GM23338 (cell line): Measurements from ENCODE around the gene MYO18B. TPM values are rescaled to one million over a fixed set of nuclear protein-coding genes. Genes with fewer than 3 reads are reported as not detected.
A peak's percentile ranks its signal among the peaks of the same experiment; 100 is the strongest.
"Not testable (repeated sequence)": the region's sequence is repeated elsewhere in the genome, so short reads cannot be mapped to it uniquely, and the experiment has no call there.

Source experiments
- ATAC-seq: fragments of 200-7000 bp; cut with Tn5 transposase; 3 replicates; pipeline ENCODE4 v1.9.1; 2020
- DNase-seq: peaks from one replicate; pipeline ENCODE4 v3.0.0-alpha.2; 2015; ENCODE audit warnings: low spot score
- H2AFZ ChIP-seq: fragments of 200-600 bp; sonication (generic); 2 replicates; pipeline ENCODE4 v1.8.0; 2016; ENCODE audit warnings: antibody characterized with exemption, mild to moderate bottlenecking, moderate library complexity
- H3F3A ChIP-seq: fragments of 200-600 bp; sonication (generic); replicated peaks from 2 replicates; pipeline ENCODE4 v1.8.0; 2017; ENCODE audit warnings: antibody characterized with exemption, mixed run types, low read depth
- H3K27ac ChIP-seq: fragments of 200-600 bp; sonication (generic); 2 replicates; pipeline ENCODE4 v1.6.1; 2016; ENCODE audit warnings: low read depth
- H3K27me3 ChIP-seq: fragments of 200-600 bp; sonication (generic); 2 replicates; pipeline ENCODE4 v1.8.0; 2016; ENCODE audit warnings: mild to moderate bottlenecking, mixed run types, moderate library complexity; ENCODE audit not compliant: insufficient read depth
- H3K36me3 ChIP-seq: fragments of 200-600 bp; sonication (generic); 2 replicates; pipeline ENCODE4 v1.8.0; 2016; ENCODE audit warnings: mild to moderate bottlenecking; ENCODE audit not compliant: insufficient read depth
- H3K4me1 ChIP-seq: fragments of 200-600 bp; sonication (generic); 2 replicates; pipeline ENCODE4 v1.8.0; 2016; ENCODE audit warnings: mild to moderate bottlenecking, moderate library complexity; ENCODE audit not compliant: insufficient read depth
- H3K4me2 ChIP-seq: fragments of 200-600 bp; sonication (generic); 2 replicates; pipeline ENCODE4 v1.7.1; 2017; ENCODE audit warnings: mixed run types
- H3K4me3 ChIP-seq: fragments of 200-600 bp; sonication (generic); 2 replicates; pipeline ENCODE4 v1.6.1; 2016; ENCODE audit warnings: mixed run types
- H3K79me2 ChIP-seq: fragments of 200-600 bp; sonication (generic); replicated peaks from 2 replicates; pipeline ENCODE4 v1.8.0; 2017; ENCODE audit warnings: mild to moderate bottlenecking; ENCODE audit not compliant: insufficient read depth
- H3K9me2 ChIP-seq: fragments of 200-600 bp; sonication (generic); 2 replicates; pipeline ENCODE4 v1.8.0; 2017; ENCODE audit not compliant: insufficient read depth
- H4K20me1 ChIP-seq: fragments of 200-600 bp; sonication (generic); replicated peaks from 2 replicates; pipeline ENCODE4 v1.8.0; 2017; ENCODE audit warnings: mild to moderate bottlenecking; ENCODE audit not compliant: insufficient read depth
- H3K27ac Mint-ChIP-seq: 2 replicates; pipeline ENCODE4 v1.8.0; 2020; ENCODE audit warnings: inconsistent platforms, mild to moderate bottlenecking, moderate library complexity, mixed read lengths
- H3K27me3 Mint-ChIP-seq: 3 replicates; pipeline ENCODE4 v1.8.0; 2022; ENCODE audit warnings: low read depth, mild to moderate bottlenecking, moderate library complexity, mixed read lengths, inconsistent platforms; ENCODE audit not compliant: insufficient read depth, poor library complexity
- H3K36me3 Mint-ChIP-seq: 3 replicates; pipeline ENCODE4 v1.8.0; 2021; ENCODE audit warnings: low read depth, mild to moderate bottlenecking, inconsistent platforms, moderate library complexity, mixed read lengths
- H3K4me1 Mint-ChIP-seq: 3 replicates; pipeline ENCODE4 v1.8.0; 2020; ENCODE audit warnings: mild to moderate bottlenecking, inconsistent platforms, mixed read lengths
- H3K4me3 Mint-ChIP-seq: 3 replicates; pipeline ENCODE4 v1.8.0; 2021; ENCODE audit warnings: moderate library complexity, mild to moderate bottlenecking, inconsistent platforms, mixed read lengths
- H3K9me3 Mint-ChIP-seq: 3 replicates; pipeline ENCODE4 v1.8.0; 2020; ENCODE audit warnings: moderate library complexity, mild to moderate bottlenecking, inconsistent platforms, mixed read lengths
- CREB1 ChIP-seq: fragments of 250-450 bp; sonication (Bioruptor Pico); IDR thresholded peaks from 2 replicates; pipeline ENCODE4 v1.5.0; 2020; ENCODE audit warnings: low read depth, mild to moderate bottlenecking, moderate library complexity
- EZH2 ChIP-seq: fragments of 200-600 bp; sonication (generic); IDR thresholded peaks from one replicate; pipeline ENCODE4 v1.8.0; 2017; ENCODE audit warnings: antibody characterized with exemption, mild to moderate bottlenecking, low read depth; ENCODE audit not compliant: unreplicated experiment
- EZH2phosphoT487 ChIP-seq: fragments of 200-600 bp; sonication (generic); IDR thresholded peaks from one replicate; pipeline ENCODE4 v1.8.1; 2018; ENCODE audit warnings: antibody characterized with exemption; ENCODE audit not compliant: unreplicated experiment
- NANOG ChIP-seq: IDR thresholded peaks from 2 replicates; pipeline ENCODE4 v1.6.1; 2016; ENCODE audit warnings: antibody characterized with exemption, borderline replicate concordance
- REST ChIP-seq: IDR thresholded peaks from one replicate; pipeline ENCODE4 v1.6.1; 2018; ENCODE audit warnings: antibody characterized with exemption; ENCODE audit not compliant: unreplicated experiment
- STAT1 ChIP-seq: IDR thresholded peaks from one replicate; pipeline ENCODE4 v1.6.1; 2016; ENCODE audit warnings: antibody characterized with exemption; ENCODE audit not compliant: unreplicated experiment
- ZNF331 ChIP-seq: fragments of 250-450 bp; sonication (Bioruptor Pico); IDR thresholded peaks from 2 replicates; pipeline ENCODE4 v1.5.0; 2020; ENCODE audit warnings: low read depth, mild to moderate bottlenecking, moderate library complexity
- polyA plus RNA-seq: library from polyadenylated mRNA; unstranded; fragments of >200 nt; fragmentation: Nextera tagmentation; extraction: Ambion mirVana; gene quantifications from 2 replicates; pipeline ENCODE4 v1.2.1, GENCODE V29; 2016
- total RNA-seq: library from RNA; depleted of rRNA; stranded (reverse); fragments of >200 nt; shearing (Covaris generic); gene quantifications from 2 replicates; pipeline ENCODE4 v1.2.3, GENCODE V29; 2014
- TF ChIP-seq, protein P1 (sequence below): fragments of 250-450 bp; sonication (Bioruptor Pico); IDR thresholded peaks from 2 replicates; pipeline ENCODE4 v1.5.0; 2020; ENCODE audit warnings: mild to moderate bottlenecking, moderate library complexity

MYO18B gene
- total and polyA plus RNA-seq, 2 experiments from 2014 or later: 0.36 to 0.45 TPM

- not testable (repeated sequence) for ATAC-seq, H3K4me2 ChIP-seq, H3F3A ChIP-seq, H3K4me3 ChIP-seq, H3K4me1 Mint-ChIP-seq, H3K27ac ChIP-seq, H3K27me3 ChIP-seq, H3K9me3 Mint-ChIP-seq, H3K36me3 ChIP-seq, H4K20me1 ChIP-seq, H2AFZ ChIP-seq, H3K79me2 ChIP-seq, H3K9me2 ChIP-seq, H3K4me1 ChIP-seq, DNase-seq, H3K27me3 Mint-ChIP-seq, H3K4me3 Mint-ChIP-seq, H3K36me3 Mint-ChIP-seq, H3K27ac Mint-ChIP-seq
These were observed 242.9 kb downstream of the MYO18B start for GRCh38 chr22:25984911-25985310.

- Histone ChIP-seq H2AFZ (peak overlapping the region; percentile 78), H4K20me1 (no peaks in the 10 kb centered on the region), H3F3A (no peaks in the 10 kb centered on the region), H3K4me3 (no peak overlapping the region), H3K4me1 (no peaks in the 10 kb centered on the region), H3K36me3 (no peaks in the 10 kb centered on the region), H3K27me3 (no peaks in the 10 kb centered on the region), H3K27ac (no peak overlapping the region), H3K9me2 (no peaks in the 10 kb centered on the region), H3K79me2 (no peaks in the 10 kb centered on the region), H3K4me2 (no peak overlapping the region)
- H3K4me1 Mint-ChIP-seq: peaks cover 6% of the 10 kb centered on the region; the same call in 2 of the 3 replicates
- TF ChIP-seq CREB1 (no peak), STAT1 (no peak)
- ATAC-seq (no peak; the same call in 2 of the 3 replicates), DNase-seq (peak; percentile 27)
- no peak overlapping the region for H3K4me3 Mint-ChIP-seq
- H3K9me3 Mint-ChIP-seq: no peaks in the 10 kb centered on the region
- H3K36me3 Mint-ChIP-seq: no peaks in the 10 kb centered on the region
- peaks cover 2% of the 10 kb centered on the region for H3K27me3 Mint-ChIP-seq
- no peak overlapping the region for H3K27ac Mint-ChIP-seq
These were observed 246.0 kb downstream of the MYO18B start for GRCh38 chr22:25987948-25988347.

DNA sequence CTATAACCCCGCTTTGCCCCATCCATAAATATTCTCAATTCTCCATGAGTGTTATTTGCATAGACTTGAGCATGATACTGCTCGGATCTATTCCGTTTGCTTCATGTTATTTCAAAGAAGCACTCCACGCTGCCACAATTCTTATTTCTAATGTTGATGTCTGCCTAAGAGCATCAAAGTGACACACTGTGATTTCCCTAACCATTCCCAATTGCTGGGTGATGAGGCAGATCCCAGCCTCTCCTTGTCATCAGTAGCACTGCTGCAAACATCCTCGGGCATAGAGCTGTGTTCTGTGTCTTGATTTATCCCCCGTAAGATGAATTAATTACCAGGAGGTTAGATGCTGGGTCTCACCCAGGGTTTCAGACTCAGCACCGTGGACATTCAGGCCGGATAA is 249.0 kb downstream of the MYO18B start:
- H3K4me3 Mint-ChIP-seq: no peak overlapping the region
- no peak for TF ChIP-seq NANOG
- no peak for TF ChIP-seq CREB1
- TF ChIP-seq REST: no peak
- TF ChIP-seq EZH2phosphoT487: no peak
- TF ChIP-seq EZH2: no peak
- TF ChIP-seq, protein P1, sequence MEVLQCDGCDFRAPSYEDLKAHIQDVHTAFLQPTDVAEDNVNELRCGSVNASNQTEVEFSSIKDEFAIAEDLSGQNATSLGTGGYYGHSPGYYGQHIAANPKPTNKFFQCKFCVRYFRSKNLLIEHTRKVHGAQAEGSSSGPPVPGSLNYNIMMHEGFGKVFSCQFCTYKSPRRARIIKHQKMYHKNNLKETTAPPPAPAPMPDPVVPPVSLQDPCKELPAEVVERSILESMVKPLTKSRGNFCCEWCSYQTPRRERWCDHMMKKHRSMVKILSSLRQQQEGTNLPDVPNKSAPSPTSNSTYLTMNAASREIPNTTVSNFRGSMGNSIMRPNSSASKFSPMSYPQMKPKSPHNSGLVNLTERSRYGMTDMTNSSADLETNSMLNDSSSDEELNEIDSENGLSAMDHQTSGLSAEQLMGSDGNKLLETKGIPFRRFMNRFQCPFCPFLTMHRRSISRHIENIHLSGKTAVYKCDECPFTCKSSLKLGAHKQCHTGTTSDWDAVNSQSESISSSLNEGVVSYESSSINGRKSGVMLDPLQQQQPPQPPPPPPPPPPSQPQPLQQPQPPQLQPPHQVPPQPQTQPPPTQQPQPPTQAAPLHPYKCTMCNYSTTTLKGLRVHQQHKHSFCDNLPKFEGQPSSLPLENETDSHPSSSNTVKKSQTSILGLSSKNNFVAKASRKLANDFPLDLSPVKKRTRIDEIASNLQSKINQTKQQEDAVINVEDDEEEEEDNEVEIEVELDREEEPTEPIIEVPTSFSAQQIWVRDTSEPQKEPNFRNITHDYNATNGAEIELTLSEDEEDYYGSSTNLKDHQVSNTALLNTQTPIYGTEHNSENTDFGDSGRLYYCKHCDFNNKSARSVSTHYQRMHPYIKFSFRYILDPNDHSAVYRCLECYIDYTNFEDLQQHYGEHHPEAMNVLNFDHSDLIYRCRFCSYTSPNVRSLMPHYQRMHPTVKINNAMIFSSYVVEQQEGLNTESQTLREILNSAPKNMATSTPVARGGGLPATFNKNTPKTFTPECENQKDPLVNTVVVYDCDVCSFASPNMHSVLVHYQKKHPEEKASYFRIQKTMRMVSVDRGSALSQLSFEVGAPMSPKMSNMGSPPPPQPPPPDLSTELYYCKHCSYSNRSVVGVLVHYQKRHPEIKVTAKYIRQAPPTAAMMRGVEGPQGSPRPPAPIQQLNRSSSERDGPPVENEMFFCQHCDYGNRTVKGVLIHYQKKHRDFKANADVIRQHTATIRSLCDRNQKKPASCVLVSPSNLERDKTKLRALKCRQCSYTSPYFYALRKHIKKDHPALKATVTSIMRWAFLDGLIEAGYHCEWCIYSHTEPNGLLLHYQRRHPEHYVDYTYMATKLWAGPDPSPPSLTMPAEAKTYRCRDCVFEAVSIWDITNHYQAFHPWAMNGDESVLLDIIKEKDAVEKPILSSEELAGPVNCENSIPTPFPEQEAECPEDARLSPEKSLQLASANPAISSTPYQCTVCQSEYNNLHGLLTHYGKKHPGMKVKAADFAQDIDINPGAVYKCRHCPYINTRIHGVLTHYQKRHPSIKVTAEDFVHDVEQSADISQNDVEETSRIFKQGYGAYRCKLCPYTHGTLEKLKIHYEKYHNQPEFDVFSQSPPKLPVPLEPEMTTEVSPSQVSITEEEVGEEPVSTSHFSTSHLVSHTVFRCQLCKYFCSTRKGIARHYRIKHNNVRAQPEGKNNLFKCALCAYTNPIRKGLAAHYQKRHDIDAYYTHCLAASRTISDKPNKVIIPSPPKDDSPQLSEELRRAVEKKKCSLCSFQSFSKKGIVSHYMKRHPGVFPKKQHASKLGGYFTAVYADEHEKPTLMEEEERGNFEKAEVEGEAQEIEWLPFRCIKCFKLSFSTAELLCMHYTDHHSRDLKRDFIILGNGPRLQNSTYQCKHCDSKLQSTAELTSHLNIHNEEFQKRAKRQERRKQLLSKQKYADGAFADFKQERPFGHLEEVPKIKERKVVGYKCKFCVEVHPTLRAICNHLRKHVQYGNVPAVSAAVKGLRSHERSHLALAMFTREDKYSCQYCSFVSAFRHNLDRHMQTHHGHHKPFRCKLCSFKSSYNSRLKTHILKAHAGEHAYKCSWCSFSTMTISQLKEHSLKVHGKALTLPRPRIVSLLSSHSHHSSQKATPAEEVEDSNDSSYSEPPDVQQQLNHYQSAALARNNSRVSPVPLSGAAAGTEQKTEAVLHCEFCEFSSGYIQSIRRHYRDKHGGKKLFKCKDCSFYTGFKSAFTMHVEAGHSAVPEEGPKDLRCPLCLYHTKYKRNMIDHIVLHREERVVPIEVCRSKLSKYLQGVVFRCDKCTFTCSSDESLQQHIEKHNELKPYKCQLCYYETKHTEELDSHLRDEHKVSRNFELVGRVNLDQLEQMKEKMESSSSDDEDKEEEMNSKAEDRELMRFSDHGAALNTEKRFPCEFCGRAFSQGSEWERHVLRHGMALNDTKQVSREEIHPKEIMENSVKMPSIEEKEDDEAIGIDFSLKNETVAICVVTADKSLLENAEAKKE: no peak
- no peak for TF ChIP-seq ZNF331 (CRISPR knock-in tag)

More for the DNA sequence above, 249.0 kb downstream of the MYO18B start:
- Mint-ChIP-seq H3K27me3 (peaks cover 4% of the 10 kb centered on the region), H3K9me3 (no peaks in the 10 kb centered on the region), H3K36me3 (no peaks in the 10 kb centered on the region), H3K27ac (no peak overlapping the region), H3K4me1 (peaks cover 14% of the 10 kb centered on the region)
- no peaks in the 10 kb centered on the region for H3F3A ChIP-seq
- no peaks in the 10 kb centered on the region for H3K27me3 ChIP-seq
- ATAC-seq (no peak), DNase-seq (no peak)
- H4K20me1 ChIP-seq: no peaks in the 10 kb centered on the region
- no peaks in the 10 kb centered on the region for H3K36me3 ChIP-seq
- no peaks in the 10 kb centered on the region for H3K79me2 ChIP-seq
- H3K4me1 ChIP-seq: no peaks in the 10 kb centered on the region
- no peak overlapping the region for H3K27ac ChIP-seq
- no peak overlapping the region for H3K4me3 ChIP-seq
- no peak overlapping the region for H3K4me2 ChIP-seq
- H2AFZ ChIP-seq: no peak overlapping the region
- peaks cover 2% of the 10 kb centered on the region; the same call in 1 of the 2 replicates for H3K9me2 ChIP-seq
